ENCODE results near the gene PAX1.

PAX1 gene

GRCh38 chr20:21703717-21704407 is 1.6 kb upstream of the PAX1 start:
- no peak for DNase-seq (ENCODE audit: low spot score)

GRCh38 chr20:21704408-21705385 is 767 bp upstream of the PAX1 start:
- DNase-seq (ENCODE audit: low spot score) = no peak

- DNase-seq (ENCODE audit: low spot score) = no peak
Measured at GRCh38 chr20:21706261-21707195, 1.1 kb downstream of the PAX1 start.

GRCh38 chr20:21707267-21707666 is 1.8 kb downstream of the PAX1 start:
- DNase-seq (ENCODE audit: low spot score) = no peak

GRCh38 chr20:21707999-21708737 is 2.7 kb downstream of the PAX1 start:
- no peak for DNase-seq (ENCODE audit: low spot score)

GRCh38 chr20:21708738-21709534 is 3.5 kb downstream of the PAX1 start:
- DNase-seq (ENCODE audit: low spot score) = no peak

GRCh38 chr20:21709535-21709904 is 4.1 kb downstream of the PAX1 start:
- no peak for DNase-seq (ENCODE audit: low spot score)

- DNase-seq (ENCODE audit: low spot score) = no peak
Measured at GRCh38 chr20:21710341-21710740, 4.9 kb downstream of the PAX1 start.

- DNase-seq (ENCODE audit: low spot score) = no peak
Measured at GRCh38 chr20:21710863-21711431, 5.5 kb downstream of the PAX1 start.

- no peak for DNase-seq (ENCODE audit: low spot score)
Measured at GRCh38 chr20:21712443-21713059, 7.1 kb downstream of the PAX1 start.

GRCh38 chr20:21713470-21713869 is 8.0 kb downstream of the PAX1 start:
- DNase-seq (ENCODE audit: low spot score) = no peak

- DNase-seq (ENCODE audit: low spot score) = no peak
Measured at GRCh38 chr20:21713901-21714296, 8.4 kb downstream of the PAX1 start.

GRCh38 chr20:21714297-21715192 is 9.1 kb downstream of the PAX1 start:
- DNase-seq (ENCODE audit: low spot score) = no peak

GRCh38 chr20:21715193-21715881 is 9.9 kb downstream of the PAX1 start:
- no peak for DNase-seq (ENCODE audit: low spot score)

- peak; percentile 69 for DNase-seq (ENCODE audit: low spot score)
Measured at GRCh38 chr20:21719592-21720214, 14.2 kb downstream of the PAX1 start.

GRCh38 chr20:21725892-21726291 is 20.4 kb downstream of the PAX1 start:
- DNase-seq (ENCODE audit: low spot score) = no peak

- DNase-seq (ENCODE audit: low spot score) = no peak
Measured at GRCh38 chr20:21729316-21729715, 23.9 kb downstream of the PAX1 start.

- DNase-seq (ENCODE audit: low spot score) = no peak
Measured at GRCh38 chr20:21739161-21739560, 33.7 kb downstream of the PAX1 start.

All from NAMALWA (cell line).